Measurements from ENCODE around the gene ASTN1.

Gene ASTN1

GRCh38 chr1:176863613-176864012 lies 300.9 kb downstream of the ASTN1 start:
- H3K4me3 ChIP-seq (ENCODE audit: low read length), result no peak overlapping the region

GRCh38 chr1:176858433-176858916 lies 306.0 kb downstream of the ASTN1 start:
- no peak overlapping the region for H3K4me3 ChIP-seq (ENCODE audit: low read length)
- no peak for DNase-seq (ENCODE audit: low read depth, low spot score)

More at GRCh38 chr1:176863613-176864012, 300.9 kb downstream of the ASTN1 start:
- no peak for DNase-seq (ENCODE audit: low read depth, low spot score)

GRCh38 chr1:176857632-176858031 lies 306.9 kb downstream of the ASTN1 start:
- H3K4me3 ChIP-seq (ENCODE audit: low read length), result no peak overlapping the region
- no peak for DNase-seq (ENCODE audit: low read depth, low spot score)

GRCh38 chr1:176854758-176855745 lies 309.5 kb downstream of the ASTN1 start:
- no peak for DNase-seq (ENCODE audit: low read depth, low spot score)
- H3K4me3 ChIP-seq (ENCODE audit: low read length), result no peak overlapping the region

- DNase-seq (ENCODE audit: low read depth, low spot score), result no peak
- no peak overlapping the region for H3K4me3 ChIP-seq (ENCODE audit: low read length)
These were observed 310.4 kb downstream of the ASTN1 start for GRCh38 chr1:176854121-176854520.

GRCh38 chr1:176853503-176853902 lies 311.0 kb downstream of the ASTN1 start:
- DNase-seq (ENCODE audit: low read depth, low spot score), result no peak

GRCh38 chr1:176852124-176852523 lies 312.4 kb downstream of the ASTN1 start:
- no peak overlapping the region for H3K4me3 ChIP-seq (ENCODE audit: low read length)
- no peak for DNase-seq (ENCODE audit: low read depth, low spot score)

More at GRCh38 chr1:176853503-176853902, 311.0 kb downstream of the ASTN1 start:
- no peak overlapping the region for H3K4me3 ChIP-seq (ENCODE audit: low read length)

GRCh38 chr1:176850871-176851270 lies 313.6 kb downstream of the ASTN1 start:
- DNase-seq (ENCODE audit: low read depth, low spot score), result no peak
- H3K4me3 ChIP-seq (ENCODE audit: low read length), result no peak overlapping the region

GRCh38 chr1:176849281-176849680 lies 315.2 kb downstream of the ASTN1 start:
- no peak for DNase-seq (ENCODE audit: low read depth, low spot score)
- H3K4me3 ChIP-seq (ENCODE audit: low read length), result no peak overlapping the region

GRCh38 chr1:176847052-176847451 lies 317.5 kb downstream of the ASTN1 start:
- no peak for DNase-seq (ENCODE audit: low read depth, low spot score)
- no peak overlapping the region for H3K4me3 ChIP-seq (ENCODE audit: low read length)

- DNase-seq (ENCODE audit: low read depth, low spot score), result peak; percentile 18
- H3K4me3 ChIP-seq (ENCODE audit: low read length), result no peak overlapping the region
These were observed 320.9 kb downstream of the ASTN1 start for GRCh38 chr1:176843352-176844297.

- no peak overlapping the region for H3K4me3 ChIP-seq (ENCODE audit: low read length)
- no peak for DNase-seq (ENCODE audit: low read depth, low spot score)
These were observed 323.3 kb downstream of the ASTN1 start for GRCh38 chr1:176841238-176841637.

- no peak for DNase-seq (ENCODE audit: low read depth, low spot score)
- H3K4me3 ChIP-seq (ENCODE audit: low read length), result no peak overlapping the region
These were observed 325.3 kb downstream of the ASTN1 start for GRCh38 chr1:176839216-176839615.

GRCh38 chr1:176838276-176838995 lies 326.1 kb downstream of the ASTN1 start:
- no peak for DNase-seq (ENCODE audit: low read depth, low spot score)

GRCh38 chr1:176837708-176838107 lies 326.8 kb downstream of the ASTN1 start:
- DNase-seq (ENCODE audit: low read depth, low spot score), result no peak
- no peak overlapping the region for H3K4me3 ChIP-seq (ENCODE audit: low read length)

More at GRCh38 chr1:176838276-176838995, 326.1 kb downstream of the ASTN1 start:
- H3K4me3 ChIP-seq (ENCODE audit: low read length), result no peak overlapping the region

- DNase-seq (ENCODE audit: low read depth, low spot score), result no peak
- H3K4me3 ChIP-seq (ENCODE audit: low read length), result no peak overlapping the region
These were observed 333.4 kb downstream of the ASTN1 start for GRCh38 chr1:176831150-176831549.

GRCh38 chr1:176829261-176829660 lies 335.3 kb downstream of the ASTN1 start:
- no peak overlapping the region for H3K4me3 ChIP-seq (ENCODE audit: low read length)
- no peak for DNase-seq (ENCODE audit: low read depth, low spot score)

- no peak overlapping the region for H3K4me3 ChIP-seq (ENCODE audit: low read length)
- DNase-seq (ENCODE audit: low read depth, low spot score), result no peak
These were observed 338.2 kb downstream of the ASTN1 start for GRCh38 chr1:176826265-176826664.
